Liver (tissue), 3 donors: ENCODE measurements around the gene TRAPPC3.

Source experiments
- CTCF ChIP-seq: fragments of 150-350 bp; IDR thresholded peaks from 2 replicates; pipeline ENCODE4 v1.5.1; 2017; ENCODE audit warnings: improper control_type of control experiment, low read depth, low read length; ENCODE audit not compliant: missing input control
- EGR1 ChIP-seq, 2 donors: IDR thresholded peaks; 2 replicates each; pipeline ENCODE4 v1.6.1; 2016 to 2018; ENCODE audit warnings: antibody characterized with exemption in 2 of 2, low read depth in 2 of 2
- GABPA ChIP-seq, 2 donors: IDR thresholded peaks in 1 of 2; conservative IDR thresholded peaks in 1 of 2; 2 replicates each; pipeline ENCODE4 v1.6.1; 2016; ENCODE audit warnings: antibody characterized with exemption in 2 of 2, mild to moderate bottlenecking in 1 of 2, moderate library complexity in 1 of 2
- HNF4A ChIP-seq, 2 donors: conservative IDR thresholded peaks; 2 replicates each; pipeline ENCODE4 v1.6.1; 2016; ENCODE audit warnings: antibody characterized with exemption in 2 of 2, mild to moderate bottlenecking in 2 of 2
- JUND ChIP-seq, 2 donors: IDR thresholded peaks; 2 replicates each; pipeline ENCODE4 v1.6.1; 2016; ENCODE audit warnings: antibody characterized with exemption in 2 of 2
- RAD21 ChIP-seq, 2 donors: IDR thresholded peaks; 2 replicates each; pipeline ENCODE4 v1.6.1; 2016; ENCODE audit warnings: antibody characterized with exemption in 2 of 2, mild to moderate bottlenecking in 2 of 2
- REST ChIP-seq: IDR thresholded peaks from 2 replicates; pipeline ENCODE4 v1.6.1; 2016; ENCODE audit warnings: antibody characterized with exemption, mild to moderate bottlenecking
- RXRA ChIP-seq, 2 donors: IDR thresholded peaks; 2 replicates each; pipeline ENCODE4 v1.6.1; 2017 to 2018; ENCODE audit warnings: antibody characterized with exemption in 2 of 2, mild to moderate bottlenecking in 1 of 2
- TAF1 ChIP-seq: conservative IDR thresholded peaks from 2 replicates; pipeline ENCODE4 v1.6.1; 2016; ENCODE audit warnings: antibody characterized with exemption, mild to moderate bottlenecking
- YY1 ChIP-seq: IDR thresholded peaks from 2 replicates; pipeline ENCODE4 v1.6.1; 2016; ENCODE audit warnings: antibody characterized with exemption, mild to moderate bottlenecking
- TF ChIP-seq, protein P1 (sequence below): IDR thresholded peaks from 2 replicates; pipeline ENCODE4 v1.6.1; 2016; ENCODE audit warnings: antibody characterized with exemption
- TF ChIP-seq, protein P2 (sequence below): IDR thresholded peaks from 2 replicates; pipeline ENCODE4 v1.6.1; 2016; ENCODE audit warnings: antibody characterized with exemption
- TF ChIP-seq, protein P3 (sequence below): IDR thresholded peaks from 2 replicates; pipeline ENCODE4 v1.6.1; 2016; ENCODE audit warnings: antibody characterized with exemption
- donor health status: healthy.
- donor health status: healthy.

DNA sequence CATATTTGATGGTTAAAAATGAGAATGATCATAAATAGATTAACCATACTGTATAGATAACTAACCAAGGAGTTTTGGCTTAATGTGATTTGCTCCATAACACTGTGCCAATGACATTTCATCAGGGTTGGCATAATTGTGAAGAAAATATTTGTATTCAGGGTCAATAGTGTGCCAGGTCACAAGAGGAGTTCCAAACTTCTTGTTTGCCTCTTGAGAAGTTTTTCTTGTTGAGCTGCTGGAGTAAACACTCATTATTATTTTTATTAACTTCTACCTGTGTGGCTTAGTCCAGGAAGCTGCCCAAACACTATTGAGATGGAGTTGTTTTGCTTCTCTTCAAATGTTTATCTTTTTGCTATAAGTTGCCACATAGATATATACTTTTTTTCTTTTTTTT lies 14.1 kb upstream of the TRAPPC3 start:
- TF ChIP-seq CTCF (no peak), TAF1 (no peak), GABPA (IDR thresholded peaks at IDR 0.05 in 1 of 2, conservative IDR thresholded peaks at IDR 0.05 in 1 of 2) (no peak), HNF4A (conservative IDR thresholded peaks at IDR 0.05) (no peak), RXRA (IDR thresholded peaks at IDR 0.05) (no peak), REST (no peak), YY1 (no peak), RAD21 (IDR thresholded peaks at IDR 0.05) (no peak), JUND (IDR thresholded peaks at IDR 0.05) (no peak), EGR1 (IDR thresholded peaks at IDR 0.05; ENCODE audit: low read depth in 2 of 2) (no peak)
- TF ChIP-seq, protein P1, sequence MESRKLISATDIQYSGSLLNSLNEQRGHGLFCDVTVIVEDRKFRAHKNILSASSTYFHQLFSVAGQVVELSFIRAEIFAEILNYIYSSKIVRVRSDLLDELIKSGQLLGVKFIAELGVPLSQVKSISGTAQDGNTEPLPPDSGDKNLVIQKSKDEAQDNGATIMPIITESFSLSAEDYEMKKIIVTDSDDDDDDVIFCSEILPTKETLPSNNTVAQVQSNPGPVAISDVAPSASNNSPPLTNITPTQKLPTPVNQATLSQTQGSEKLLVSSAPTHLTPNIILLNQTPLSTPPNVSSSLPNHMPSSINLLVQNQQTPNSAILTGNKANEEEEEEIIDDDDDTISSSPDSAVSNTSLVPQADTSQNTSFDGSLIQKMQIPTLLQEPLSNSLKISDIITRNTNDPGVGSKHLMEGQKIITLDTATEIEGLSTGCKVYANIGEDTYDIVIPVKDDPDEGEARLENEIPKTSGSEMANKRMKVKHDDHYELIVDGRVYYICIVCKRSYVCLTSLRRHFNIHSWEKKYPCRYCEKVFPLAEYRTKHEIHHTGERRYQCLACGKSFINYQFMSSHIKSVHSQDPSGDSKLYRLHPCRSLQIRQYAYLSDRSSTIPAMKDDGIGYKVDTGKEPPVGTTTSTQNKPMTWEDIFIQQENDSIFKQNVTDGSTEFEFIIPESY: no peak
- TF ChIP-seq, protein P2, sequence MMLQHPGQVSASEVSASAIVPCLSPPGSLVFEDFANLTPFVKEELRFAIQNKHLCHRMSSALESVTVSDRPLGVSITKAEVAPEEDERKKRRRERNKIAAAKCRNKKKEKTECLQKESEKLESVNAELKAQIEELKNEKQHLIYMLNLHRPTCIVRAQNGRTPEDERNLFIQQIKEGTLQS: no peak
- TF ChIP-seq, protein P3, sequence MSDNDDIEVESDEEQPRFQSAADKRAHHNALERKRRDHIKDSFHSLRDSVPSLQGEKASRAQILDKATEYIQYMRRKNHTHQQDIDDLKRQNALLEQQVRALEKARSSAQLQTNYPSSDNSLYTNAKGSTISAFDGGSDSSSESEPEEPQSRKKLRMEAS: no peak
